H1 (cell line): Measurements from ENCODE around the gene SEMA3E. TPM values are rescaled to one million over a fixed set of nuclear protein-coding genes. Genes with fewer than 3 reads are reported as not detected.

Experiments
- CTCF ChIA-PET: fragments of 300-600 bp; sonication (Branson Sonifier 250); formaldehyde crosslinking; loops from one replicate; lab custom pipeline; 2021; ENCODE audit not compliant: partially characterized antibody; lab: Charles Lee
- POLR2A ChIA-PET: fragments of 300-600 bp; sonication (Branson Sonifier 250); formaldehyde crosslinking; loops from one replicate; lab custom pipeline; 2021; ENCODE audit warnings: inconsistent platforms; ENCODE audit not compliant: partially characterized antibody; lab: Charles Lee
- DNase-seq, 2 experiments: peaks; one replicate each; pipeline versions ENCODE4 v3.0.0 to v3.0.0-alpha.2; 2010 to 2022; ENCODE audit warnings: low spot score in 2 of 2, low read depth in 1 of 2, mixed read lengths in 1 of 2
- FAIRE-seq: peaks from 2 replicates; lab custom pipeline; 2011; peaks lifted over from hg19 to GRCh38; lab: Jason Lieb, UNC
- H2AFZ ChIP-seq: 2 replicates; pipeline ENCODE4 v1.8.1; 2012; ENCODE audit warnings: low read length, inconsistent platforms
- H2AK5ac ChIP-seq: 2 replicates; pipeline ENCODE4 v1.6.1; 2013; ENCODE audit warnings: low read depth, low read length
- H2BK120ac ChIP-seq: replicated peaks from 2 replicates; pipeline ENCODE3; 2013; ENCODE audit warnings: low read depth, low read length, inconsistent platforms
- H2BK12ac ChIP-seq: 2 replicates; pipeline ENCODE4 v1.6.1; 2013; ENCODE audit warnings: low read depth, low read length
- H2BK15ac ChIP-seq: 2 replicates; pipeline ENCODE4 v1.6.1; 2013; ENCODE audit warnings: low read length
- H2BK20ac ChIP-seq: 2 replicates; pipeline ENCODE4 v1.6.1; 2013; ENCODE audit warnings: low read length
- H2BK5ac ChIP-seq: 2 replicates; pipeline ENCODE4 v1.6.1; 2013; ENCODE audit warnings: low read depth, low read length
- H3K14ac ChIP-seq: 2 replicates; pipeline ENCODE4 v1.6.1; 2013; ENCODE audit warnings: inconsistent platforms; ENCODE audit not compliant: insufficient read length
- H3K18ac ChIP-seq: 2 replicates; pipeline ENCODE4 v1.6.1; 2013; ENCODE audit warnings: low read length; ENCODE audit errors: extremely low read depth
- H3K23ac ChIP-seq: 2 replicates; pipeline ENCODE4 v1.6.1; 2013; ENCODE audit warnings: inconsistent platforms; ENCODE audit not compliant: insufficient read length
- H3K23me2 ChIP-seq: 2 replicates; pipeline ENCODE4 v1.6.1; 2013; ENCODE audit warnings: low read depth, low read length
- H3K27ac ChIP-seq: 2 replicates; pipeline ENCODE4 v1.6.1; 2011; ENCODE audit warnings: low read depth, low read length, inconsistent platforms
- H3K27me3 ChIP-seq, 4 experiments: replicated peaks in 1 of 4; 1 replicate in 1 of 4; 2 replicates in 3 of 4; pipeline versions ENCODE4 v1.6.1 to v1.8.1; 2011 to 2013; ENCODE audit warnings: low read length in 3 of 4, mild to moderate bottlenecking in 3 of 4, inconsistent platforms in 2 of 4, mixed read lengths in 2 of 4, moderate library complexity in 1 of 4; ENCODE audit not compliant: control insufficient read depth in 3 of 4, insufficient read depth in 3 of 4; ENCODE audit errors: extremely low read depth in 1 of 4
- H3K36me3 ChIP-seq, 4 experiments: 2 replicates each; pipeline versions ENCODE4 v1.6.1 to v1.8.1; 2011 to 2013; ENCODE audit warnings: mild to moderate bottlenecking in 4 of 4, low read length in 3 of 4, moderate library complexity in 2 of 4, control low read depth in 1 of 4, inconsistent platforms in 1 of 4; ENCODE audit not compliant: insufficient read depth in 4 of 4, control insufficient read depth in 2 of 4
- H3K4ac ChIP-seq: replicated peaks from 2 replicates; pipeline ENCODE3; 2013; ENCODE audit warnings: low read length, low read depth, mixed read lengths, inconsistent platforms; ENCODE audit not compliant: insufficient read length
- H3K4me1 ChIP-seq, 4 experiments: replicated peaks in 1 of 4; 1 replicate in 1 of 4; 2 replicates in 3 of 4; pipeline versions ENCODE4 v1.6.1 to v1.8.1; 2011 to 2013; ENCODE audit warnings: low read length in 3 of 4, inconsistent platforms in 2 of 4, mixed read lengths in 1 of 4; ENCODE audit not compliant: insufficient read depth in 4 of 4, control insufficient read depth in 3 of 4
- H3K4me2 ChIP-seq, 2 experiments: 2 replicates each; pipeline versions ENCODE4 v1.6.1 to v1.8.1; 2011 to 2013; ENCODE audit warnings: low read depth in 2 of 2, low read length in 2 of 2, control low read depth in 1 of 2, inconsistent platforms in 1 of 2, mild to moderate bottlenecking in 1 of 2; ENCODE audit not compliant: insufficient read depth in 1 of 2
- H3K4me3 ChIP-seq, 4 experiments: fragments of 200-600, 300-600 bp in 1 of 4; sonication (generic), shearing (Covaris generic), sonication (Bioruptor Twin) in 1 of 4; 2 replicates each; pipeline versions ENCODE4 v1.5.1 to v1.8.1; 2011 to 2016; ENCODE audit warnings: low read length in 4 of 4, low read depth in 3 of 4, control low read depth in 2 of 4, inconsistent platforms in 2 of 4, mild to moderate bottlenecking in 2 of 4, mixed read lengths in 1 of 4, moderate library complexity in 1 of 4; ENCODE audit not compliant: insufficient read depth in 2 of 4; ENCODE audit errors: extremely low read depth in 1 of 4
- H3K56ac ChIP-seq: replicated peaks from 2 replicates; pipeline ENCODE3; 2013; ENCODE audit warnings: low read depth, mild to moderate bottlenecking, mixed read lengths, low read length, inconsistent platforms; ENCODE audit not compliant: insufficient read length
- H3K79me1 ChIP-seq: 2 replicates; pipeline ENCODE4 v1.6.1; 2013; ENCODE audit warnings: low read depth, low read length, control low read depth
- H3K79me2 ChIP-seq, 2 experiments: 2 replicates each; pipeline versions ENCODE4 v1.6.1 to v1.8.1; 2012 to 2013; ENCODE audit warnings: low read length in 2 of 2, mild to moderate bottlenecking in 2 of 2, inconsistent platforms in 1 of 2; ENCODE audit not compliant: insufficient read depth in 2 of 2, control insufficient read depth in 1 of 2
- H3K9ac ChIP-seq, 4 experiments: replicated peaks in 1 of 4; 1 replicate in 1 of 4; 2 replicates in 3 of 4; pipeline versions ENCODE4 v1.6.1 to v1.8.1; 2011 to 2013; ENCODE audit warnings: low read depth in 3 of 4, low read length in 3 of 4, control low read depth in 2 of 4, mild to moderate bottlenecking in 2 of 4, moderate library complexity in 2 of 4, inconsistent platforms in 1 of 4; ENCODE audit errors: extremely low read depth in 1 of 4
- H3K9me3 ChIP-seq, 2 experiments: 2 replicates each; pipeline versions ENCODE4 v1.6.1 to v1.8.1; 2012 to 2013; ENCODE audit warnings: mild to moderate bottlenecking in 2 of 2, moderate library complexity in 2 of 2, control low read depth in 1 of 2, inconsistent platforms in 1 of 2, low read depth in 1 of 2, low read length in 1 of 2, mixed read lengths in 1 of 2; ENCODE audit not compliant: insufficient read depth in 2 of 2
- H4K20me1 ChIP-seq, 2 experiments: replicated peaks in 1 of 2; 2 replicates each; pipeline versions ENCODE3 to v1.8.1; 2011 to 2013; ENCODE audit warnings: inconsistent platforms in 2 of 2, low read length in 2 of 2, mild to moderate bottlenecking in 1 of 2; ENCODE audit not compliant: insufficient read depth in 2 of 2, control insufficient read depth in 1 of 2
- H4K5ac ChIP-seq: 2 replicates; pipeline ENCODE4 v1.6.1; 2013; ENCODE audit warnings: low read length, low read depth, mixed read lengths, inconsistent platforms; ENCODE audit not compliant: insufficient read length
- H4K8ac ChIP-seq: 2 replicates; pipeline ENCODE4 v1.8.0; 2013; ENCODE audit warnings: mild to moderate bottlenecking, moderate library complexity, low read length, inconsistent platforms; ENCODE audit not compliant: insufficient read depth; ENCODE audit errors: extremely low read depth
- H4K91ac ChIP-seq: replicated peaks from 2 replicates; pipeline ENCODE3; 2013; ENCODE audit warnings: low read length, mixed read lengths, inconsistent platforms; ENCODE audit not compliant: insufficient read length
- HDAC2 ChIP-seq, 2 experiments: fragments of 300-600 bp in 1 of 2; sonication (generic) in 1 of 2; IDR thresholded peaks; 2 replicates each; pipeline ENCODE4 v1.6.1; 2011 to 2012; ENCODE audit warnings: low read depth in 2 of 2, low read length in 2 of 2, mild to moderate bottlenecking in 2 of 2, moderate library complexity in 2 of 2, borderline replicate concordance in 1 of 2, inconsistent platforms in 1 of 2
- JUN ChIP-seq: IDR thresholded peaks from 2 replicates; pipeline ENCODE4 v1.6.1; 2011; ENCODE audit warnings: low read depth, mild to moderate bottlenecking, improper control_type of control experiment, low read length
- JUND ChIP-seq: IDR thresholded peaks from 2 replicates; pipeline ENCODE4 v1.6.1; 2011; ENCODE audit warnings: mild to moderate bottlenecking, improper control_type of control experiment, low read length
- KDM1A ChIP-seq: fragments of 200-600, 300-600 bp; sonication (generic); IDR thresholded peaks from 2 replicates; pipeline ENCODE4 v1.7.1; 2016; ENCODE audit warnings: mild to moderate bottlenecking, low read length, borderline replicate concordance
- KDM4A ChIP-seq: IDR thresholded peaks from one replicate; pipeline ENCODE4 v1.7.1; 2012; ENCODE audit warnings: low read depth, mild to moderate bottlenecking, moderate library complexity, low read length, inconsistent platforms; ENCODE audit not compliant: severe bottlenecking
- POLR2A ChIP-seq, 2 experiments: IDR thresholded peaks; 1 replicate in 1 of 2; 2 replicates in 1 of 2; pipeline ENCODE4 v1.6.1; 2011; ENCODE audit warnings: low read depth in 2 of 2, low read length in 2 of 2, mild to moderate bottlenecking in 2 of 2; ENCODE audit errors: control extremely low read depth in 1 of 2
- SIX5 ChIP-seq: IDR thresholded peaks from 2 replicates; pipeline ENCODE4 v1.6.1; 2011; ENCODE audit warnings: mild to moderate bottlenecking, low read depth, low read length
- SP1 ChIP-seq: IDR thresholded peaks from 2 replicates; pipeline ENCODE4 v1.6.1; 2011; ENCODE audit warnings: low read depth, low read length
- SP2 ChIP-seq: IDR thresholded peaks from 2 replicates; pipeline ENCODE4 v1.6.1; 2012; ENCODE audit warnings: mild to moderate bottlenecking, low read length, inconsistent platforms
- YY1 ChIP-seq: IDR thresholded peaks from 2 replicates; pipeline ENCODE4 v1.6.1; 2011; ENCODE audit warnings: low read depth, mild to moderate bottlenecking, low read length
- ZNF274 ChIP-seq: IDR thresholded peaks from 2 replicates; pipeline ENCODE4 v1.7.0; 2012; ENCODE audit warnings: low read length, borderline replicate concordance; ENCODE audit errors: extremely low read depth
- WGBS, 2 experiments: shearing (Covaris generic) in 1 of 2; methylation state at CpG; one replicate each; pipeline versions ENCODE4 v1.1.6 to v1.1.7; 2013 to 2015; ENCODE audit warnings: low lambda C conversion rate in 2 of 2, mixed read lengths in 2 of 2, inconsistent platforms in 1 of 2, low coverage in 1 of 2, missing lambda C conversion rate in 1 of 2; ENCODE audit not compliant: insufficient replicate concordance in 2 of 2, insufficient coverage in 1 of 2, insufficient read length in 1 of 2; ENCODE audit errors: extremely low coverage in 1 of 2, missing lambda C conversion rate in 1 of 2; 5-methylcytosine and 5-hydroxymethylcytosine counted together
- polyA plus RNA-seq, 7 experiments: library from polyadenylated mRNA; depleted of rRNA in 3 of 7; stranded (reverse) in 5 of 7; unstranded in 2 of 7; fragments of >200 nt in 5 of 7; fragments of 200-250 nt in 2 of 7; gene quantifications; 1 replicate in 5 of 7; 2 replicates in 1 of 7; 4 replicates in 1 of 7; pipeline versions ENCODE4 v1.2.1 to v1.2.3, GENCODE V29; 2011 to 2013; ENCODE audit warnings: missing spikeins in 2 of 7, mixed read lengths in 2 of 7
- total RNA-seq: library from RNA; stranded (reverse); fragmentation: NEBNext Ultra II Directional; extraction: Animal tissue kit (Norgen Biotek cat#: 25700); gene quantifications from 2 replicates; pipeline ENCODE4 v1.2.1, GENCODE V29; 2021
- TF ChIP-seq, protein P1 (sequence below): IDR thresholded peaks from 2 replicates; pipeline ENCODE4 v1.6.1; 2011; ENCODE audit warnings: low read depth, mild to moderate bottlenecking, low read length; ENCODE audit not compliant: insufficient read depth
- TF ChIP-seq, protein P2 (sequence below): IDR thresholded peaks from 2 replicates; pipeline ENCODE4 v1.6.1; 2012; ENCODE audit warnings: low read length, inconsistent platforms

The SEMA3E gene
- total and polyA plus RNA-seq, 2 of the 8 experiments (the other 6 are each of a cell fraction or from before 2014, with no cell fraction given), result 0.93 to 0.94 TPM

DNA sequence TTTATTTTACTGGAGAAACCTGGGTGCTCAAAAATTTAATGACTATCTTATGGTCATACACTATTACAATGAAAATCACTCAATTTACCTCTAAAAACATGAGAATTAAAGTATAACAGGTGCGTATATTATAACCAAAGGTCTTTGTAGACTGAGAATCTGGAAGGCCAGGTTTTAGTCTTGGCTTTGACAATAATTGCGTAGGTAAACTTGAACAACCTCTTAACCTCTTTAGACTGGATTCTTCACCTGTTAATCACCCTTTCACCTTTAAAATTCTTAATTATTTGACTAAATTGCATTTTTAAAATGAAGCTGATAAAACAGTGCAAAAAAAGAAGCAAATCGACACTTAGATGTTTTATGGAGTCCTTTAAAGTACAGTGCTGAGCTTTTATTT, 156.1 kb downstream of the SEMA3E start:
- ChIA-PET POLR2A (no interaction called here), CTCF (interaction anchor here (1.0 kb wide), 1 partner anchor 17 kb away, joined by 3 read pairs; no protein-coding TSS in a partner anchor)
- Histone ChIP-seq H2BK15ac (no peak overlapping the region), H3K23ac (no peak overlapping the region), H2BK12ac (no peak overlapping the region), H2AK5ac (no peak overlapping the region), H3K4me2 (no peak overlapping the region), H4K20me1 (no peaks in the 10 kb centered on the region), H4K91ac (no peak overlapping the region), H3K4me1 (no peaks in the 10 kb centered on the region), H3K4me3 (no peak overlapping the region), H3K27ac (no peak overlapping the region), H3K36me3 (no peaks in the 10 kb centered on the region), H3K79me1 (no peaks in the 10 kb centered on the region), H3K79me2 (no peaks in the 10 kb centered on the region), H2AFZ (no peak overlapping the region), H4K8ac (no peak overlapping the region), H2BK5ac (no peak overlapping the region), H3K56ac (no peak overlapping the region), H3K9me3 (no peaks in the 10 kb centered on the region), H3K9ac (no peak overlapping the region), H3K23me2 (no peaks in the 10 kb centered on the region; the same call in 1 of the 2 replicates), H4K5ac (no peak overlapping the region), H3K27me3 (no peaks in the 10 kb centered on the region), H2BK20ac (no peak overlapping the region), H2BK120ac (no peak overlapping the region), H3K14ac (no peak overlapping the region), H3K4ac (no peak overlapping the region), H3K18ac (no peak overlapping the region)
- 82% methylated on average over 3 of the region's 3 CpGs; no CpG with 5 or more reads in 1 of the 2 experiments for WGBS, 2 experiments
- FAIRE-seq (no peak), DNase-seq (no peak)
- no peak for TF ChIP-seq SP2
- TF ChIP-seq, protein P1, sequence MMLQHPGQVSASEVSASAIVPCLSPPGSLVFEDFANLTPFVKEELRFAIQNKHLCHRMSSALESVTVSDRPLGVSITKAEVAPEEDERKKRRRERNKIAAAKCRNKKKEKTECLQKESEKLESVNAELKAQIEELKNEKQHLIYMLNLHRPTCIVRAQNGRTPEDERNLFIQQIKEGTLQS, result no peak
- TF ChIP-seq, protein P2, sequence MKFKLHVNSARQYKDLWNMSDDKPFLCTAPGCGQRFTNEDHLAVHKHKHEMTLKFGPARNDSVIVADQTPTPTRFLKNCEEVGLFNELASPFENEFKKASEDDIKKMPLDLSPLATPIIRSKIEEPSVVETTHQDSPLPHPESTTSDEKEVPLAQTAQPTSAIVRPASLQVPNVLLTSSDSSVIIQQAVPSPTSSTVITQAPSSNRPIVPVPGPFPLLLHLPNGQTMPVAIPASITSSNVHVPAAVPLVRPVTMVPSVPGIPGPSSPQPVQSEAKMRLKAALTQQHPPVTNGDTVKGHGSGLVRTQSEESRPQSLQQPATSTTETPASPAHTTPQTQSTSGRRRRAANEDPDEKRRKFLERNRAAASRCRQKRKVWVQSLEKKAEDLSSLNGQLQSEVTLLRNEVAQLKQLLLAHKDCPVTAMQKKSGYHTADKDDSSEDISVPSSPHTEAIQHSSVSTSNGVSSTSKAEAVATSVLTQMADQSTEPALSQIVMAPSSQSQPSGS, result no peak
- no peak for TF ChIP-seq POLR2A (IDR thresholded peaks at IDR 0.05; ENCODE audit: control extremely low read depth in 1 of 2, low read depth in 2 of 2, low read length in 2 of 2)
- TF ChIP-seq ZNF274, result no peak
- no peak for TF ChIP-seq SIX5
- TF ChIP-seq SP1, result no peak
- TF ChIP-seq KDM4A, result no peak
- no peak for TF ChIP-seq YY1
- no peak for TF ChIP-seq KDM1A
- no peak for TF ChIP-seq HDAC2 (IDR thresholded peaks at IDR 0.05; ENCODE audit: borderline replicate concordance in 1 of 2, low read depth in 2 of 2, low read length in 2 of 2)
- no peak for TF ChIP-seq JUN
- no peak for TF ChIP-seq JUND
